H9 (cell line): ENCODE data around the gene NEU3. TPM values are rescaled to one million over a fixed set of nuclear protein-coding genes. Genes with fewer than 3 reads are reported as not detected.

Experiments used
- DNase-seq: peaks from one replicate; pipeline ENCODE4 v3.0.0-alpha.2; 2017
- H2AFZ ChIP-seq: one replicate; pipeline ENCODE4 v1.6.1; 2013; ENCODE audit warnings: mild to moderate bottlenecking, low read length, control low read depth, moderate library complexity
- H2AK5ac ChIP-seq: 2 replicates; pipeline ENCODE4 v1.6.1; 2013; ENCODE audit warnings: low read length, control low read depth, mixed read lengths; ENCODE audit not compliant: insufficient read length
- H2BK120ac ChIP-seq: one replicate; pipeline ENCODE4 v1.6.1; 2013; ENCODE audit warnings: low read depth, mild to moderate bottlenecking, low read length, control low read depth, inconsistent platforms; ENCODE audit not compliant: poor library complexity, severe bottlenecking
- H2BK12ac ChIP-seq: 2 replicates; pipeline ENCODE4 v1.6.1; 2013; ENCODE audit warnings: low read length, control low read depth, mixed read lengths, low read depth; ENCODE audit not compliant: insufficient read length
- H2BK15ac ChIP-seq: 2 replicates; pipeline ENCODE4 v1.6.1; 2013; ENCODE audit warnings: low read depth, low read length, control low read depth
- H2BK20ac ChIP-seq: one replicate; pipeline ENCODE4 v1.6.1; 2013; ENCODE audit warnings: low read depth, mild to moderate bottlenecking, low read length, control low read depth, inconsistent platforms; ENCODE audit not compliant: poor library complexity, severe bottlenecking
- H2BK5ac ChIP-seq: 2 replicates; pipeline ENCODE4 v1.6.1; 2013; ENCODE audit warnings: low read length, control low read depth, mixed read lengths; ENCODE audit not compliant: insufficient read length
- H3K14ac ChIP-seq: 2 replicates; pipeline ENCODE4 v1.6.1; 2013; ENCODE audit warnings: low read length, control low read depth; ENCODE audit not compliant: insufficient read depth
- H3K18ac ChIP-seq: 2 replicates; pipeline ENCODE4 v1.6.1; 2013; ENCODE audit warnings: low read depth, mild to moderate bottlenecking, mixed read lengths, low read length, control low read depth; ENCODE audit not compliant: insufficient read length
- H3K23ac ChIP-seq: 2 replicates; pipeline ENCODE4 v1.6.1; 2013; ENCODE audit warnings: low read length, control low read depth, mixed read lengths, low read depth; ENCODE audit not compliant: insufficient read length
- H3K23me2 ChIP-seq: 2 replicates; pipeline ENCODE4 v1.6.1; 2013; ENCODE audit warnings: low read depth, mild to moderate bottlenecking, mixed read lengths, low read length, control low read depth; ENCODE audit not compliant: insufficient read length, poor library complexity, severe bottlenecking
- H3K27ac ChIP-seq: 2 replicates; pipeline ENCODE4 v1.5.1; 2013; ENCODE audit warnings: low read length, control low read depth, mixed read lengths, low read depth; ENCODE audit not compliant: insufficient read length
- H3K27me3 ChIP-seq: 2 replicates; pipeline ENCODE4 v1.6.1; 2013; ENCODE audit warnings: low read length, control low read depth, inconsistent platforms; ENCODE audit not compliant: insufficient read depth
- H3K4ac ChIP-seq: 2 replicates; pipeline ENCODE4 v1.6.1; 2013; ENCODE audit warnings: low read depth, mild to moderate bottlenecking, control low read depth, inconsistent platforms, low read length, moderate library complexity
- H3K4me1 ChIP-seq: 2 replicates; pipeline ENCODE4 v1.6.1; 2013; ENCODE audit warnings: low read length, control low read depth, inconsistent platforms; ENCODE audit not compliant: insufficient read depth
- H3K4me2 ChIP-seq: 2 replicates; pipeline ENCODE4 v1.6.1; 2013; ENCODE audit warnings: low read length, control low read depth, mixed read lengths; ENCODE audit not compliant: insufficient read length, insufficient read depth
- H3K56ac ChIP-seq: 2 replicates; pipeline ENCODE4 v1.6.1; 2013; ENCODE audit warnings: low read depth, mild to moderate bottlenecking, mixed read lengths, low read length, control low read depth; ENCODE audit not compliant: insufficient read length
- H3K79me1 ChIP-seq: 2 replicates; pipeline ENCODE4 v1.6.1; 2013; ENCODE audit warnings: low read depth, mild to moderate bottlenecking, moderate library complexity, low read length, control low read depth, inconsistent platforms; ENCODE audit not compliant: insufficient read depth, poor library complexity, severe bottlenecking
- H3K79me2 ChIP-seq: 2 replicates; pipeline ENCODE4 v1.6.1; 2013; ENCODE audit warnings: low read length, control low read depth, inconsistent platforms; ENCODE audit not compliant: insufficient read depth
- H3K9ac ChIP-seq: 2 replicates; pipeline ENCODE4 v1.6.1; 2013; ENCODE audit warnings: low read length, control low read depth, mixed read lengths; ENCODE audit not compliant: insufficient read length; ENCODE audit errors: extremely low read depth
- H3K9me3 ChIP-seq: one replicate; pipeline ENCODE4 v1.6.1; 2013; ENCODE audit warnings: low read depth, low read length, inconsistent platforms; ENCODE audit not compliant: control insufficient read depth
- H3T11ph ChIP-seq: one replicate; pipeline ENCODE4 v1.6.1; 2013; ENCODE audit warnings: mild to moderate bottlenecking, low read length, control low read depth, inconsistent platforms
- H4K20me1 ChIP-seq: one replicate; pipeline ENCODE4 v1.6.1; 2013; ENCODE audit not compliant: control insufficient read depth, insufficient read length, insufficient read depth
- H4K5ac ChIP-seq: 2 replicates; pipeline ENCODE4 v1.6.1; 2013; ENCODE audit warnings: low read depth, mild to moderate bottlenecking, mixed read lengths, low read length, control low read depth; ENCODE audit not compliant: insufficient read length
- H4K8ac ChIP-seq: replicated peaks from 2 replicates; pipeline ENCODE4 v1.6.1; 2013; ENCODE audit warnings: low read length, control low read depth, mixed read lengths, low read depth; ENCODE audit not compliant: insufficient read length
- H4K91ac ChIP-seq: 2 replicates; pipeline ENCODE4 v1.6.1; 2013; ENCODE audit warnings: low read depth, mild to moderate bottlenecking, moderate library complexity, mixed read lengths, low read length, control low read depth; ENCODE audit not compliant: insufficient read length
- H3K27ac Mint-ChIP-seq, 3 experiments: 2 replicates in 2 of 3; 3 replicates in 1 of 3; pipeline ENCODE4 v1.8.0; 2020 to 2021; ENCODE audit warnings: mixed read lengths in 3 of 3, mild to moderate bottlenecking in 1 of 3, moderate library complexity in 1 of 3
- H3K27me3 Mint-ChIP-seq: 2 replicates; pipeline ENCODE4 v1.8.0; 2021; ENCODE audit warnings: low read depth, mild to moderate bottlenecking, moderate library complexity, mixed read lengths
- H3K36me3 Mint-ChIP-seq, 3 experiments: 2 replicates in 2 of 3; 3 replicates in 1 of 3; pipeline ENCODE4 v1.8.0; 2020 to 2021; ENCODE audit warnings: low read depth in 3 of 3, mixed read lengths in 3 of 3; ENCODE audit not compliant: insufficient read depth in 1 of 3
- H3K4me1 Mint-ChIP-seq, 2 experiments: 2 replicates each; pipeline ENCODE4 v1.8.0; 2020; ENCODE audit warnings: mixed read lengths in 2 of 2
- H3K4me3 Mint-ChIP-seq, 2 experiments: 2 replicates in 1 of 2; 3 replicates in 1 of 2; pipeline ENCODE4 v1.8.0; 2020 to 2021; ENCODE audit warnings: mild to moderate bottlenecking in 2 of 2, mixed read lengths in 2 of 2, moderate library complexity in 1 of 2
- H3K9me3 Mint-ChIP-seq, 2 experiments: 2 replicates in 1 of 2; 3 replicates in 1 of 2; pipeline ENCODE4 v1.8.0; 2020; ENCODE audit warnings: mild to moderate bottlenecking in 2 of 2, mixed read lengths in 2 of 2, moderate library complexity in 1 of 2
- WGBS: extraction: QIAGEN DNeasy Blood & Tissue Kit; methylation state at CpG from one replicate; pipeline ENCODE4 v1.1.7; 2013; ENCODE audit warnings: missing lambda C conversion rate, low lambda C conversion rate, mixed read lengths; ENCODE audit not compliant: insufficient read length; ENCODE audit errors: extremely low coverage; 5-methylcytosine and 5-hydroxymethylcytosine counted together
- total RNA-seq: library from RNA; stranded (reverse); gene quantifications from 2 replicates; pipeline ENCODE4 v1.2.1, GENCODE V29; 2021
- TF ChIP-seq, protein P1 (sequence below): fragments of 200-600 bp; sonication (generic); conservative IDR thresholded peaks from 3 replicates; pipeline ENCODE4 v1.8.0; 2021; ENCODE audit warnings: antibody characterized with exemption, mild to moderate bottlenecking

NEU3 gene
- total RNA-seq, 1 experiment from 2014 or later, result 15.9 TPM

DNA sequence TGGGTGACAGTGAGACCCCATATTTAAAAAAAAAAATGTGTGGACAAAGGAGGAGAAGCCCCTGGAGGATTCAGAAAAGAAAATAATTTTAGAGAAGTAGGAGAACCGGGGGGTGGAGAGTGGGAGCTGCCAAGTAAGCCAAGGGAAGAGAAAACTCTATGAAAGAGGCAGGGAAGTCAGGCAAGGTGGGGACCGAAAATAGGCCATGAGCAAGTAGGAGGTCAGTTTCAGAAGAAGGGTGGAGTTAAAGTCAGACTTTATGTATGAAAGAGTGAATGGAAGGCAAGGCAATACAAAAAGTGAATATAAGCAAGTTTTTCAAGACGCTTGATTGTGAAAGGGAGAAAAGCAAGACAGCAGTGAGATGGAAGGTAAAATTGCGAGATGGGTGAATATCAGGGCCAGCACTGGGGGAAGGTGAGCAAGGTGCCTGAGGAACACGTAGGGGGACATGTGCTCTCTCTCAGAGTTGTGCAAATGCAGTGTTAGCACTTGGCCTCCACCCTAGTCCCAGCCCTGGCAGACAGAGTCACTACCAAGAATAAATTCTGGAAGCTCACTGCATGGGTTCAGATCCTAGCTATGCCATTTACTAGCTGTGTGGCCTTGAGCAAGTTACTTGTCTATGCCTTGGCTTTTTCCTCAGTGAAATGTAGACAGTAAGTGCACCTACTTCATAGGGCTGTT is 46.5 kb upstream of the NEU3 start:
- Histone ChIP-seq H2BK15ac (no peak overlapping the region), H3K4me2 (no peak overlapping the region), H2BK5ac (no peak overlapping the region), H3T11ph (no peak overlapping the region), H3K79me2 (no peaks in the 10 kb centered on the region), H2AK5ac (no peak overlapping the region), H4K8ac (no peak overlapping the region), H4K20me1 (no peaks in the 10 kb centered on the region), H2BK120ac (no peak overlapping the region), H3K14ac (no peak overlapping the region), H3K4ac (no peak overlapping the region), H3K23ac (no peak overlapping the region), H2BK12ac (no peak overlapping the region), H3K27ac (no peak overlapping the region), H3K18ac (no peak overlapping the region), H2BK20ac (no peak overlapping the region), H4K91ac (no peak overlapping the region), H3K27me3 (no peaks in the 10 kb centered on the region), H3K4me1 (no peaks in the 10 kb centered on the region), H3K9me3 (no peaks in the 10 kb centered on the region), H3K23me2 (no peaks in the 10 kb centered on the region), H3K56ac (no peak overlapping the region), H3K79me1 (no peaks in the 10 kb centered on the region), H2AFZ (no peak overlapping the region), H3K9ac (no peak overlapping the region), H4K5ac (no peak overlapping the region)
- peak overlapping the region in 1 of 3 experiments; percentile 20; a peak in 1 of 7 replicates for H3K27ac Mint-ChIP-seq
- DNase-seq, result no peak
- H3K9me3 Mint-ChIP-seq, result no peaks in the 10 kb centered on the region
- peaks cover 0 to 7% (median 0%) of the 10 kb centered on the region in 3 experiments; a peak in 3 of 7 replicates for H3K36me3 Mint-ChIP-seq
- H3K4me3 Mint-ChIP-seq, result no peak overlapping the region
- TF ChIP-seq, protein P1, sequence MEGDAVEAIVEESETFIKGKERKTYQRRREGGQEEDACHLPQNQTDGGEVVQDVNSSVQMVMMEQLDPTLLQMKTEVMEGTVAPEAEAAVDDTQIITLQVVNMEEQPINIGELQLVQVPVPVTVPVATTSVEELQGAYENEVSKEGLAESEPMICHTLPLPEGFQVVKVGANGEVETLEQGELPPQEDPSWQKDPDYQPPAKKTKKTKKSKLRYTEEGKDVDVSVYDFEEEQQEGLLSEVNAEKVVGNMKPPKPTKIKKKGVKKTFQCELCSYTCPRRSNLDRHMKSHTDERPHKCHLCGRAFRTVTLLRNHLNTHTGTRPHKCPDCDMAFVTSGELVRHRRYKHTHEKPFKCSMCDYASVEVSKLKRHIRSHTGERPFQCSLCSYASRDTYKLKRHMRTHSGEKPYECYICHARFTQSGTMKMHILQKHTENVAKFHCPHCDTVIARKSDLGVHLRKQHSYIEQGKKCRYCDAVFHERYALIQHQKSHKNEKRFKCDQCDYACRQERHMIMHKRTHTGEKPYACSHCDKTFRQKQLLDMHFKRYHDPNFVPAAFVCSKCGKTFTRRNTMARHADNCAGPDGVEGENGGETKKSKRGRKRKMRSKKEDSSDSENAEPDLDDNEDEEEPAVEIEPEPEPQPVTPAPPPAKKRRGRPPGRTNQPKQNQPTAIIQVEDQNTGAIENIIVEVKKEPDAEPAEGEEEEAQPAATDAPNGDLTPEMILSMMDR, result no peak
- no peaks in the 10 kb centered on the region for H3K4me1 Mint-ChIP-seq
- no CpG with 5 or more reads among the region's 5 CpGs for WGBS
- no peaks in the 10 kb centered on the region for H3K27me3 Mint-ChIP-seq
